Keratinocyte (primary cell): Measurements from ENCODE around the gene PHIP. TPM values are rescaled to one million over a fixed set of nuclear protein-coding genes. Genes with fewer than 3 reads are reported as not detected.

ENCODE experiments used
- DNase-seq: peaks from one replicate; pipeline ENCODE4 v3.0.0-alpha.2; 2011; ENCODE audit warnings: low read depth, missing footprints, low spot score
- FAIRE-seq: peaks from 2 replicates; lab custom pipeline; 2011; peaks lifted over from hg19 to GRCh38; lab: Jason Lieb, UNC
- H2AFZ ChIP-seq: 2 replicates; pipeline ENCODE4 v1.6.0; 2012; ENCODE audit warnings: low read length, control low read depth, inconsistent platforms; ENCODE audit not compliant: control insufficient read depth
- H3K27ac ChIP-seq: 2 replicates; pipeline ENCODE4 v1.5.1; 2011; ENCODE audit warnings: low read length; ENCODE audit not compliant: control insufficient read depth, insufficient read depth
- H3K27me3 ChIP-seq: 3 replicates; pipeline ENCODE4 v1.6.0; 2011; ENCODE audit warnings: low read length; ENCODE audit not compliant: control insufficient read depth, insufficient read depth; ENCODE audit errors: extremely low read depth
- H3K36me3 ChIP-seq, 2 experiments: 2 replicates in 1 of 2; 3 replicates in 1 of 2; pipeline ENCODE4 v1.5.1; 2011; ENCODE audit warnings: low read length in 2 of 2, mild to moderate bottlenecking in 1 of 2; ENCODE audit not compliant: control insufficient read depth in 2 of 2, insufficient read depth in 2 of 2; ENCODE audit errors: extremely low read depth in 1 of 2
- H3K4me1 ChIP-seq: 3 replicates; pipeline ENCODE4 v1.5.1; 2011; ENCODE audit warnings: low read length; ENCODE audit not compliant: control insufficient read depth, insufficient read depth; ENCODE audit errors: extremely low read depth
- H3K4me2 ChIP-seq: 3 replicates; pipeline ENCODE4 v1.6.0; 2011; ENCODE audit warnings: low read depth, low read length; ENCODE audit not compliant: control insufficient read depth, insufficient read depth; ENCODE audit errors: extremely low read depth
- H3K4me3 ChIP-seq, 3 experiments: fragments of 200-600 bp in 1 of 3; sonication (generic) in 1 of 3; 2 replicates in 2 of 3; 3 replicates in 1 of 3; pipeline ENCODE4 v1.5.1; 2011 to 2016; ENCODE audit warnings: low read length in 3 of 3, mild to moderate bottlenecking in 3 of 3, control low read depth in 2 of 3, inconsistent platforms in 1 of 3, low read depth in 1 of 3, mixed read lengths in 1 of 3, mixed run types in 1 of 3, moderate library complexity in 1 of 3; ENCODE audit not compliant: control insufficient read depth in 2 of 3, insufficient read depth in 2 of 3; ENCODE audit errors: extremely low read depth in 1 of 3
- H3K79me2 ChIP-seq: 2 replicates; pipeline ENCODE4 v1.6.0; 2012; ENCODE audit warnings: low read length; ENCODE audit not compliant: control insufficient read depth, insufficient read depth
- H3K9ac ChIP-seq: 3 replicates; pipeline ENCODE4 v1.6.0; 2011; ENCODE audit warnings: low read length; ENCODE audit not compliant: control insufficient read depth, insufficient read depth; ENCODE audit errors: extremely low read depth
- H3K9me1 ChIP-seq: 3 replicates; pipeline ENCODE4 v1.6.0; 2011; ENCODE audit warnings: low read length; ENCODE audit not compliant: control insufficient read depth, insufficient read depth; ENCODE audit errors: extremely low read depth
- H3K9me3 ChIP-seq: 2 replicates; pipeline ENCODE4 v1.5.1; 2012; ENCODE audit warnings: low read depth, low read length; ENCODE audit not compliant: control insufficient read depth
- H4K20me1 ChIP-seq: 3 replicates; pipeline ENCODE4 v1.6.0; 2011; ENCODE audit warnings: low read length; ENCODE audit not compliant: control insufficient read depth, insufficient read depth; ENCODE audit errors: extremely low read depth
- CTCF ChIP-seq, 3 experiments: IDR thresholded peaks in 1 of 3; conservative IDR thresholded peaks in 1 of 3; optimal IDR thresholded peaks in 1 of 3; 2 replicates in 2 of 3; 3 replicates in 1 of 3; pipeline versions ENCODE3 to v1.5.1; 2011; ENCODE audit warnings: low read length in 3 of 3, mild to moderate bottlenecking in 3 of 3, moderate library complexity in 2 of 3, control low read depth in 1 of 3, inconsistent platforms in 1 of 3; ENCODE audit not compliant: insufficient read depth in 2 of 3; ENCODE audit errors: extremely low read depth in 1 of 3
- EZH2 ChIP-seq: IDR thresholded peaks from one replicate; pipeline ENCODE4 v1.6.1; 2012; ENCODE audit warnings: inconsistent platforms, mild to moderate bottlenecking, low read length, moderate library complexity
- dilution Hi-C: fragments of 300-500 bp; cut with MboI; formaldehyde crosslinking; loops from one replicate; pipeline ENCODE4 v1.7.0; 2020; ENCODE audit warnings: low sequenced_read_pairs; ENCODE audit not compliant: extremely low pct_ligation_motif_present
- polyA plus RNA-seq, 5 experiments: library from polyadenylated mRNA; depleted of rRNA in 3 of 5; stranded (reverse) in 3 of 5; stranded (forward) in 1 of 5; unstranded in 1 of 5; fragments of >200 nt; gene quantifications; 1 replicate in 1 of 5; 2 replicates in 3 of 5; 3 replicates in 1 of 5; pipeline versions ENCODE4 v1.2.1 to v1.2.3, GENCODE V29; 2011 to 2012; ENCODE audit warnings: missing spikeins in 2 of 5, low read depth in 1 of 5, low replicate concordance in 1 of 5

PHIP gene
- polyA plus RNA-seq, 1 donor (not counting 4 experiments of a cell fraction or from before 2014, with no cell fraction given), result 7.9 TPM

DNA sequence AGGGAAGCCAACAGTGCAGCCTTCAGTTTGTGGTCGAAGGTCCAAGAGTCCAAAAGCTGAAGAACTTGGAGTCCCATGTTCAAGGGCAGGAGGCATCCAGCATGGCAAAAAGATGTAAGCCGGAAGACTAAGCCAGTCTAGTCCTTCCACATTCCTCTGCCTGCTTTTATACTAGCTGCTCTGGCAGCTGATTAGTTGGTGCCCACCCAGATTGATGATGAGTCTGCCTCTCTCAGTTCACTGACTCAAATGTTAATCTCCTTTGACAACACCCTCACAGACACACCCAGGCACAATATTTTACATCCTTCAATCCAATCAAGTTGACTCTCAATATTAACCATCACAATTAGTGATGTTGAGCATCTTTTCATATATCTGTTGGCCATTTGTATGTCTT lies 23.1 kb upstream of the PHIP start:
- Histone ChIP-seq H3K9me3 (no peaks in the 10 kb centered on the region), H3K4me1 (no peaks in the 10 kb centered on the region), H3K9me1 (no peaks in the 10 kb centered on the region), H4K20me1 (no peaks in the 10 kb centered on the region), H3K4me3 (no peak overlapping the region), H3K27ac (no peak overlapping the region), H3K9ac (no peak overlapping the region), H3K27me3 (no peaks in the 10 kb centered on the region), H2AFZ (no peak overlapping the region), H3K4me2 (no peak overlapping the region), H3K36me3 (no peaks in the 10 kb centered on the region), H3K79me2 (no peaks in the 10 kb centered on the region)
- no peak for FAIRE-seq
- dilution Hi-C loops, result no loop called here
- DNase-seq, result no peak
- TF ChIP-seq CTCF (optimal IDR thresholded peaks at IDR 0.05 in 1 of 3, IDR thresholded peaks at IDR 0.05 in 1 of 3, conservative IDR thresholded peaks at IDR 0.05 in 1 of 3; ENCODE audit: extremely low read depth in 1 of 3, insufficient read depth in 2 of 3, low read length in 3 of 3), result no peak
- TF ChIP-seq EZH2, result no peak

DNA sequence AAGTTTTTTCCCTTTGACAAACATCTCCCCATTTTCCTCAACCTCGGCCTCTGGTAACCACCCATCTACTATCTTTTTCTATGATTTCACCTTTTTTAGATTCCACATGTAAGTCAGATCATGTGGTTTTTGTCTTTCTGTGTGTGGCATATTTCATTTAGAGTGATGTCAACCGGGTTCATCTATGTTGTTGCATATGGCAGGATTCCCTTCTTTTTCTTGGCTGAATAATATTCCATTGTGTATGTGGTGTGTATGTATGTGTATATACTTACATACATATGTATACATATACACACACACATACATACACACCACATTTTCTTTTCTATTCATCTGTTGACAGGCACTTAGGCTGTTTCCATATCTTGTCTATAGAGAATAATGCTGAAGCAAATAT lies 22.2 kb upstream of the PHIP start:
- H3K79me2 ChIP-seq, result no peaks in the 10 kb centered on the region
- TF ChIP-seq EZH2 (no peak), CTCF (optimal IDR thresholded peaks at IDR 0.05 in 1 of 3, IDR thresholded peaks at IDR 0.05 in 1 of 3, conservative IDR thresholded peaks at IDR 0.05 in 1 of 3; ENCODE audit: extremely low read depth in 1 of 3, insufficient read depth in 2 of 3, low read length in 3 of 3) (no peak)
- H3K9ac ChIP-seq, result no peak overlapping the region
- H4K20me1 ChIP-seq, result no peaks in the 10 kb centered on the region
- H3K27me3 ChIP-seq, result no peaks in the 10 kb centered on the region
- H3K4me2 ChIP-seq, result no peak overlapping the region
- H2AFZ ChIP-seq, result no peak overlapping the region
- H3K36me3 ChIP-seq, result no peaks in the 10 kb centered on the region
- dilution Hi-C loops, result no loop called here
- H3K27ac ChIP-seq, result no peak overlapping the region
- FAIRE-seq (no peak), DNase-seq (no peak)
- no peaks in the 10 kb centered on the region for H3K9me1 ChIP-seq
- H3K9me3 ChIP-seq, result no peaks in the 10 kb centered on the region
- H3K4me3 ChIP-seq, result no peak overlapping the region
- no peaks in the 10 kb centered on the region for H3K4me1 ChIP-seq
